Pancreas (tissue), 10 donors: ENCODE results near the gene GLS. TPM values are rescaled to one million over a fixed set of nuclear protein-coding genes. Genes with fewer than 3 reads are reported as not detected.

Experiments
- ATAC-seq, 4 donors: fragments of 200-7000 bp; cut with Tn5 transposase; one replicate each; pipeline versions ENCODE4 v1.8.0 to v1.9.1; 2020; ENCODE audit warnings: mild to moderate bottlenecking in 4 of 4, moderate library complexity in 4 of 4
- DNase-seq, 6 donors: peaks; one replicate each; pipeline ENCODE4 v3.0.0-alpha.2; 2020
- FAIRE-seq: peaks from 2 replicates; lab custom pipeline; 2012; peaks lifted over from hg19 to GRCh38; lab: Jason Lieb, UNC
- H3K27ac ChIP-seq, 4 donors: fragments of 200-600 bp; sonication (generic); 1 replicate in 3 of 4; 2 replicates in 1 of 4; pipeline versions ENCODE4 v1.5.0 to v1.8.0; 2020
- H3K27me3 ChIP-seq, 4 donors: fragments of 200-600 bp; one replicate each; pipeline ENCODE4 v1.8.0; 2021
- H3K36me3 ChIP-seq, 3 donors: fragments of 200-600 bp; sonication (generic) in 1 of 3; one replicate each; pipeline versions ENCODE4 v1.5.0 to v1.8.0; 2020 to 2021
- H3K4me1 ChIP-seq, 3 donors: fragments of 200-600 bp; one replicate each; pipeline ENCODE4 v1.8.0; 2021
- H3K4me3 ChIP-seq, 4 donors: fragments of 200-600 bp; sonication (generic) in 2 of 4; one replicate each; pipeline versions ENCODE4 v1.5.0 to v1.8.0; 2020 to 2021
- H3K9me3 ChIP-seq, 4 donors: fragments of 200-600 bp; one replicate each; pipeline ENCODE4 v1.8.0; 2021
- WGBS, 2 donors: extraction: QIAGEN DNeasy Blood & Tissue Kit; methylation state at CpG; one replicate each; pipeline ENCODE4 v1.1.7; 2013; 5-methylcytosine and 5-hydroxymethylcytosine counted together
- intact Hi-C, 3 donors: fragments of 100-400 bp; cut with DNase I; formaldehyde crosslinking; loops; one replicate each; pipeline versions ENCODE4 v1.11.1 to v1.14.2; 2022
- polyA plus RNA-seq, 2 donors: library from polyadenylated mRNA; stranded (reverse); fragments of 200-250 nt; gene quantifications; one replicate each; pipeline ENCODE4 v1.2.3, GENCODE V29; 2013
- total RNA-seq, 6 donors: library from RNA; stranded (reverse); fragmentation: NEBNext Ultra II Directional in 4 of 6; extraction: Animal tissue kit (Norgen Biotek cat#: 25700) in 4 of 6; gene quantifications; one replicate each; pipeline versions ENCODE4 v1.2.1 to v1.2.4, GENCODE V29; 2021 to 2023
- TF ChIP-seq, protein P1 (sequence below), 4 donors: fragments of 200-600 bp; sonication (generic) in 3 of 4; IDR thresholded peaks; one replicate each; pipeline versions ENCODE4 v1.5.0 to v1.8.0; 2021; ENCODE audit warnings: antibody characterized with exemption in 4 of 4
- donor health status: healthy with polysubstance abuse.
- donor health status: DM: no; HTN: no; CAD: no; lungs with moderate emphysema.
- donor health status: DM: no; HTN: no; CAD: no.
- donor health status: control.
- donor health status: control.
- donor health status: Bipolar disorder and iron deficiency.
- donor health status: DM: yes; HTN: yes; CAD: no.
- donor health status: DM: no; HTN: no; CAD: no.
- donor health status: DM: no; HTN: no; CAD: no.
- donor health status: DM: yes; HTN: yes; CAD: no.

The GLS gene
- total and polyA plus RNA-seq, 8 donors: 20.5 to 84.4 (median 51.6) TPM

- DNase-seq (no peak), ATAC-seq (peak; percentile 36 to 84 (median 68)), FAIRE-seq (no peak)
- Histone ChIP-seq H3K9me3 (no peaks in the 10 kb centered on the region), H3K27ac (peak overlapping the region in 2 of 4 donors; percentile 65 to 67), H3K36me3 (peaks cover 0 to 28% (median 9%) of the 10 kb centered on the region in 3 donors), H3K4me3 (no peak overlapping the region), H3K27me3 (no peaks in the 10 kb centered on the region), H3K4me1 (peaks cover 14 to 21% (median 18%) of the 10 kb centered on the region in 3 donors)
- TF ChIP-seq, protein P1, sequence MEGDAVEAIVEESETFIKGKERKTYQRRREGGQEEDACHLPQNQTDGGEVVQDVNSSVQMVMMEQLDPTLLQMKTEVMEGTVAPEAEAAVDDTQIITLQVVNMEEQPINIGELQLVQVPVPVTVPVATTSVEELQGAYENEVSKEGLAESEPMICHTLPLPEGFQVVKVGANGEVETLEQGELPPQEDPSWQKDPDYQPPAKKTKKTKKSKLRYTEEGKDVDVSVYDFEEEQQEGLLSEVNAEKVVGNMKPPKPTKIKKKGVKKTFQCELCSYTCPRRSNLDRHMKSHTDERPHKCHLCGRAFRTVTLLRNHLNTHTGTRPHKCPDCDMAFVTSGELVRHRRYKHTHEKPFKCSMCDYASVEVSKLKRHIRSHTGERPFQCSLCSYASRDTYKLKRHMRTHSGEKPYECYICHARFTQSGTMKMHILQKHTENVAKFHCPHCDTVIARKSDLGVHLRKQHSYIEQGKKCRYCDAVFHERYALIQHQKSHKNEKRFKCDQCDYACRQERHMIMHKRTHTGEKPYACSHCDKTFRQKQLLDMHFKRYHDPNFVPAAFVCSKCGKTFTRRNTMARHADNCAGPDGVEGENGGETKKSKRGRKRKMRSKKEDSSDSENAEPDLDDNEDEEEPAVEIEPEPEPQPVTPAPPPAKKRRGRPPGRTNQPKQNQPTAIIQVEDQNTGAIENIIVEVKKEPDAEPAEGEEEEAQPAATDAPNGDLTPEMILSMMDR (IDR thresholded peaks at IDR 0.05): no peak
- WGBS, 2 donors: 13 to 20% methylated on average over 2 of the region's 2 CpGs
- intact Hi-C loops: no loop called here
These were observed 46.7 kb downstream of the GLS start for GRCh38 chr2:190927301-190927700.

DNA sequence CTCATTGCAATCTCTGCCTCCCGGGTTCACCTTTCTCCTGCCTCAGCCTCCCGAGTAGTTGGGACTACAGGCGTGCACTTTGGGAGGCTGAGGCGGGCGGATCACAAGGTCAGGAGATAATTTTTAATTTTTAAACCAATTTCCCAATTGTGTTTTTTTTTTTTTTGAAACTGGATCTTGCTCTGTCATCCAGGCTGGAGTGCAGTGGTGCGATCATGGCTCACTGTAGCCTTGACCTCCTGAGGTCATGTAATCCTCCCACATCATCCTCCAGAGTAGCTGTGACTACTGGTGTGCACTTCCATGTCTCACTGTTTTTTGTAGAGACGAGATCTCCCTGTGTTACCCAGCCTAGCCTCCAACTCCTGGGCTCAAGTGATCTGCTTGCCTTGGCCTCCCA is 49.3 kb downstream of the GLS start:
- Histone ChIP-seq H3K27me3 (no peaks in the 10 kb centered on the region), H3K27ac (no peak overlapping the region), H3K4me1 (peaks cover 14 to 21% (median 21%) of the 10 kb centered on the region in 3 donors), H3K9me3 (no peaks in the 10 kb centered on the region), H3K36me3 (peaks cover 2 to 15% (median 3%) of the 10 kb centered on the region in 3 donors), H3K4me3 (no peak overlapping the region)
- TF ChIP-seq, protein P1 (IDR thresholded peaks at IDR 0.05): no peak
- intact Hi-C loops: no loop called here
- 93 to 96% methylated on average over 7 of the region's 7 CpGs for WGBS, 2 donors
- DNase-seq (no peak), ATAC-seq (no peak), FAIRE-seq (no peak)

DNA sequence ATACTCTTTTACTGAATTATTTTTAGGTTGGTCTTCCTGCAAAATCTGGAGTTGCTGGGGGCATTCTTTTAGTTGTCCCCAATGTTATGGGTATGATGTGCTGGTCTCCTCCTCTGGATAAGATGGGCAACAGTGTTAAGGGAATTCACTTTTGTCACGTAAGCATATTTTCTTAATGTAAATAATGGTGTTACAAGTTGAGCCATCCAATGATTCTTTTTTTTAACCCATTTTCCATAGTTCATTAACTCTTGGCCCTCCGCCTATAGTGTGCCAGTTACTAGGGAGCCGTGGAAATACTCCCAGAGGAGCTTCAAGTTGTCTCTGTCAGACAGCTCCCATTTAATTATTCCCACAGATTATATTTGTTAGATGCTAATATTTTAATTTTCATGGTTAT is 49.8 kb downstream of the GLS start:
- Histone ChIP-seq H3K27me3 (no peaks in the 10 kb centered on the region), H3K27ac (no peak overlapping the region), H3K9me3 (no peaks in the 10 kb centered on the region), H3K4me1 (peaks cover 14 to 21% (median 21%) of the 10 kb centered on the region in 3 donors), H3K4me3 (no peak overlapping the region), H3K36me3 (peaks cover 2 to 15% (median 3%) of the 10 kb centered on the region in 3 donors)
- TF ChIP-seq, protein P1 (IDR thresholded peaks at IDR 0.05): no peak
- WGBS, 2 donors: 83 to 85% methylated on average over 3 of the region's 3 CpGs
- ATAC-seq (peak in 1 of 4 donors; percentile 15), FAIRE-seq (no peak), DNase-seq (no peak)
- intact Hi-C loops: no loop called here

DNA sequence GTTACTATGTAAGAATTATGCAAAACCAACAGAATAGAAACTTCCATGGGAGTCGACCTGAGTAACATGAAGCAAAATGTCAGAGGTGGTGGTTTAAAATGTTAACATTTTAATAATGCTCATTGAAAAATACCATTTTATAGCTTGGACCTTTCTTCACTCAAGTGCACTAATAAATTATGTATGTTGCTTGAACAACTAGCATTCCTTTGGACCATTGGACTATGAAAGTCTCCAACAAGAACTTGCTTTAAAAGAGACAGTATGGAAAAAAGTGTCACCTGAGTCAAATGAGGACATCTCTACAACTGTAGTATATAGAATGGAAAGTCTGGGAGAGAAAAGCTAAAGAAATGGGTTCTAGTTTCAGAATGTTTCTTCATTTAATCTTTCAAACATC is 51.9 kb downstream of the GLS start:
- H3K36me3 ChIP-seq: peaks cover 0 to 15% (median 2%) of the 10 kb centered on the region in 3 donors
- H3K27ac ChIP-seq: no peak overlapping the region
- intact Hi-C loops: no loop called here
- no peak overlapping the region for H3K4me3 ChIP-seq
- FAIRE-seq: no peak
- H3K27me3 ChIP-seq: no peaks in the 10 kb centered on the region
- DNase-seq: no peak
- TF ChIP-seq, protein P1 (IDR thresholded peaks at IDR 0.05): no peak
- peaks cover 6 to 13% (median 9%) of the 10 kb centered on the region in 3 donors for H3K4me1 ChIP-seq
- no peak for ATAC-seq
- WGBS, 2 donors: 93 to 94% methylated on average over 1 of the region's 1 CpG
- no peaks in the 10 kb centered on the region for H3K9me3 ChIP-seq

- ATAC-seq: no peak
- Histone ChIP-seq H3K4me3 (no peak overlapping the region), H3K9me3 (no peaks in the 10 kb centered on the region), H3K27ac (no peak overlapping the region), H3K36me3 (peaks cover 0 to 15% (median 2%) of the 10 kb centered on the region in 3 donors), H3K4me1 (peaks cover 4 to 12% (median 9%) of the 10 kb centered on the region in 3 donors), H3K27me3 (no peaks in the 10 kb centered on the region)
- no peak for DNase-seq
- TF ChIP-seq, protein P1 (IDR thresholded peaks at IDR 0.05): no peak
- no peak for FAIRE-seq
- intact Hi-C loops: no loop called here
These were observed 52.7 kb downstream of the GLS start for GRCh38 chr2:190933361-190933760.
